Activated CD8-positive, alpha-beta memory T cell treated with anti-CD3 and anti-CD28 coated beads, Interleukin-2, amount 50 U/mL, for 1 hour (primary cell): ENCODE data around the gene TRPM5.

Experiments
- DNase-seq: peaks from one replicate; pipeline ENCODE4 v3.0.0-alpha.2; 2020; ENCODE audit errors: extremely low read depth

Gene TRPM5

GRCh38 chr11:2406451-2406850 lies 37.9 kb downstream of the TRPM5 start:
- no peak for DNase-seq

GRCh38 chr11:2404735-2405196 lies 39.5 kb downstream of the TRPM5 start:
- DNase-seq, result no peak

- DNase-seq, result no peak
Observed at GRCh38 chr11:2402890-2403645, 41.2 kb downstream of the TRPM5 start.

- no peak for DNase-seq
Observed at GRCh38 chr11:2402106-2402505, 42.2 kb downstream of the TRPM5 start.

GRCh38 chr11:2401436-2401984 lies 42.8 kb downstream of the TRPM5 start:
- DNase-seq, result no peak

GRCh38 chr11:2400762-2401435 lies 43.4 kb downstream of the TRPM5 start:
- DNase-seq, result no peak

GRCh38 chr11:2400069-2400761 lies 44.1 kb downstream of the TRPM5 start, which contains the start of gene TSSC4:
Gene TSSC4 (plus strand): TSS chr11:2400750. CDS start chr11:2402634, 1,884 bp downstream.
- DNase-seq, result peak; percentile 99

- no peak for DNase-seq
Observed at GRCh38 chr11:2399488-2400068, 44.7 kb downstream of the TRPM5 start.

- no peak for DNase-seq
Observed at GRCh38 chr11:2398664-2399355, 45.5 kb downstream of the TRPM5 start.

GRCh38 chr11:2397005-2397404 lies 47.3 kb downstream of the TRPM5 start:
- no peak for DNase-seq

- no peak for DNase-seq
Observed at GRCh38 chr11:2396471-2396870, 47.8 kb downstream of the TRPM5 start.

GRCh38 chr11:2395856-2396255 lies 48.5 kb downstream of the TRPM5 start:
- no peak for DNase-seq

GRCh38 chr11:2395211-2395730 lies 49.0 kb downstream of the TRPM5 start:
- DNase-seq, result no peak

GRCh38 chr11:2394818-2395105 lies 49.6 kb downstream of the TRPM5 start:
- DNase-seq, result no peak
